ENCODE data around the gene MYO18B.

DNA sequence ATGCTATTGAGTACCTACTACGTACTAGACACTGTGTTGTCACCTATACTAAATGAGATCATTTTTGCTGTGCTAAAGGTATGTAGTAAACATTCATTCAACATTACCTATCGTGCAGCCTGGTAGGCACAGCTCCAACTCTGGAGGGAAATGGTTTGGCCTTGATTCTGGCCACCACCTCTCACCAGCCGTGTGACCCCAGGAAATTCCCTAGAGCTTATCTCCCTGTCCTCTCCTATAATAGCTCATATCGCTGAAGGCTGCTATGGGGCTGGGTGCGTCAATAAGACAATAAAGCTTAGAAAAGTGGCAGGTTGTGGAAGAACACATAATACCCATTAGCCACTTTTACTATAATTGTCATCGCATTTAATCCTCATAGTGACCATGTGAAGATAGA is 107.5 kb downstream of the MYO18B start:
- TF ChIP-seq FOSL1 (IDR thresholded peaks at IDR 0.05; ENCODE audit: low read depth) (no peak), SIN3A (IDR thresholded peaks at IDR 0.05; ENCODE audit: low read depth) (no peak), CTCF (IDR thresholded peaks at IDR 0.05 in 2 of 3, conservative IDR thresholded peaks at IDR 0.05 in 1 of 3; ENCODE audit: borderline replicate concordance in 1 of 3, insufficient read depth in 1 of 3, low read depth in 2 of 3, low read length in 2 of 3) (no peak), POLR2A (IDR thresholded peaks at IDR 0.05; ENCODE audit: borderline replicate concordance, extremely low read depth, insufficient read depth, insufficient read length) (no peak), POLR2AphosphoS5 (IDR thresholded peaks at IDR 0.05; ENCODE audit: low read depth, low read length) (no peak), RAD21 (IDR thresholded peaks at IDR 0.05; ENCODE audit: low read depth) (no peak), EZH2 (IDR thresholded peaks at IDR 0.05) (no peak), REST (IDR thresholded peaks at IDR 0.05; ENCODE audit: low read depth) (no peak)
- TF ChIP-seq, protein P1, sequence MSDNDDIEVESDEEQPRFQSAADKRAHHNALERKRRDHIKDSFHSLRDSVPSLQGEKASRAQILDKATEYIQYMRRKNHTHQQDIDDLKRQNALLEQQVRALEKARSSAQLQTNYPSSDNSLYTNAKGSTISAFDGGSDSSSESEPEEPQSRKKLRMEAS (IDR thresholded peaks at IDR 0.05) = no peak
